T-helper 17 cell (primary cell): Measurements from ENCODE around the gene TNK1. TPM values are rescaled to one million over a fixed set of nuclear protein-coding genes. Genes with fewer than 3 reads are reported as not detected.

ENCODE experiments used
- ATAC-seq: fragments of 150-1000 bp; cut with Tn5 transposase; 2 replicates; pipeline ENCODE4 v1.10.0; 2021; ENCODE audit warnings: mild to moderate bottlenecking, moderate library complexity
- DNase-seq, 3 donors: peaks; one replicate each; pipeline versions ENCODE4 v3.0.0 to v3.0.0-alpha.2; 2020 to 2021
- H3K9me3 ChIP-seq: one replicate; pipeline ENCODE4 v1.7.0; 2013; ENCODE audit warnings: low read length, mild to moderate bottlenecking; ENCODE audit not compliant: control insufficient read depth, poor library complexity, severe bottlenecking
- H3K27ac Mint-ChIP-seq: one replicate; pipeline ENCODE4 v1.8.0; 2022; ENCODE audit warnings: mild to moderate bottlenecking, moderate library complexity, mixed read lengths
- H3K27me3 Mint-ChIP-seq: one replicate; pipeline ENCODE4 v1.8.0; 2022; ENCODE audit warnings: mixed read lengths
- H3K36me3 Mint-ChIP-seq: one replicate; pipeline ENCODE4 v1.8.0; 2022; ENCODE audit warnings: low read depth, mixed read lengths
- H3K4me1 Mint-ChIP-seq: one replicate; pipeline ENCODE4 v1.8.0; 2022; ENCODE audit warnings: mild to moderate bottlenecking, mixed read lengths
- H3K4me3 Mint-ChIP-seq: one replicate; pipeline ENCODE4 v1.8.0; 2022; ENCODE audit warnings: mild to moderate bottlenecking, moderate library complexity, mixed read lengths
- total RNA-seq, 4 donors: library from RNA in 2 of 4; stranded (reverse) in 2 of 4; gene quantifications; one replicate each; pipeline ENCODE4 v1.2.3 and lab custom pipeline; 2022 to 2026

TNK1 gene
- total RNA-seq, 2 donors from 2014 or later: 4.8 to 5.9 TPM

- Mint-ChIP-seq H3K36me3 (peaks cover 2% of the 10 kb centered on the region), H3K4me1 (peaks cover 21% of the 10 kb centered on the region), H3K4me3 (peak within 1 kb of the TSS; percentile 93), H3K27ac (peak within 1 kb of the TSS; percentile 70), H3K27me3 (no peaks in the 10 kb centered on the region)
- peak; percentile 92 for ATAC-seq
- no peaks in the 10 kb centered on the region for H3K9me3 ChIP-seq
- peak; percentile 82 to 96 (median 89) for DNase-seq
These were observed 23.3 kb downstream of the TNK1 start, which contains the start of gene TMEM256 for GRCh38 chr17:7403977-7404736. TSS of gene TMEM256 (minus strand) at chr17:7404097. CDS start at chr17:7404084, 13 bp downstream.

GRCh38 chr17:7404737-7405349 lies 24.0 kb downstream of the TNK1 start:
- Mint-ChIP-seq H3K27ac (peak overlapping the region; percentile 70), H3K4me3 (peak overlapping the region; percentile 93), H3K36me3 (peaks cover 2% of the 10 kb centered on the region), H3K27me3 (no peaks in the 10 kb centered on the region), H3K4me1 (peaks cover 22% of the 10 kb centered on the region)
- ATAC-seq: peak; percentile 53
- peak in 2 of 3 donors; percentile 74 for DNase-seq
- no peaks in the 10 kb centered on the region for H3K9me3 ChIP-seq

DNA sequence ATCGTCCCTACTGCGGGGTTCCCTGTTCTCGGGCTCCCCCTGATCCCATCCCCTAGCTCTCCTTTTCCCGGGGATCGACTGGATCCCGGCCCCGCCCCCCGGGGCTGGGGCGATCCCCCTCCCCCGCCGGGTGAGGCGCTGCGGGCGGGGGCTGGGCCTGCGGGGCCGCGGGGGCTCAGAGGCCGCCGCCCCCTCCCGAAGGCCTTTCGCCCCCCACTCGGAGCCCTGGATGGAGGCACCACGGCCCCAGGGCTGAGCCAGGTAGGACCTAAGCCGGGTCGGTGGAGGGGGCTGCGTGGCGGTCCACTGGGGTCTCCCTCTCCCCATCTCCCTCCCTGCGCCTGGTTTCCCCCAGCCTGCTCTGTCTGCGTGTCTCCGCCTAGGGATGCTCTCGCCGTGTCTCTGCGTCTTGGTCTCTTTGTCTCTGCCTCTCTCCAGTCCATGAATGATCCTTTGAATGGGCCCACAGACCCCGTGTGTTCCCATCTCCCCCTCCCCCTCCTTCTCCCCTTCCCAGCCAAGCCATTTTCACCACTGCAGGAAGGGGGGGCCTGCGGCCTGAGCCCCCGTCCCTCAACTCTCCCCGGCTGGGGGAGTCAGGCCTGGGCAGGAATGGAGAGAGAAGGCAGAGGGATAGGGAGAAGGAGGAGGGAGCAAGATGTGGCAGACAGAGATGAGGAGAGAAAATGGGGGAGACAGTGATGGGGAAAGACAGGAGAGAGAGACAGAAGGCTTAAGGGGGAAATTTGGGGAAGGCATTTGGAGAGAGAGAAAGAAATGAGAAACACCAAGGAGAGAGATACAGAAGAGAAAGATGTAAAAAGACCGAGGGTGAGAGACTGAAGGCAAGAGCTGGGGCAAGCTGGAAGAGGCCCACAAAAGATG lies 24.7 kb downstream of the TNK1 start:
- peak overlapping the region; percentile 78 for H3K27ac Mint-ChIP-seq
- H3K9me3 ChIP-seq: no peaks in the 10 kb centered on the region
- H3K4me1 Mint-ChIP-seq: peaks cover 25% of the 10 kb centered on the region
- H3K36me3 Mint-ChIP-seq: peaks cover 2% of the 10 kb centered on the region
- no peaks in the 10 kb centered on the region for H3K27me3 Mint-ChIP-seq
- no peak for ATAC-seq
- no peak for DNase-seq
- H3K4me3 Mint-ChIP-seq: peak overlapping the region; percentile 93

DNA sequence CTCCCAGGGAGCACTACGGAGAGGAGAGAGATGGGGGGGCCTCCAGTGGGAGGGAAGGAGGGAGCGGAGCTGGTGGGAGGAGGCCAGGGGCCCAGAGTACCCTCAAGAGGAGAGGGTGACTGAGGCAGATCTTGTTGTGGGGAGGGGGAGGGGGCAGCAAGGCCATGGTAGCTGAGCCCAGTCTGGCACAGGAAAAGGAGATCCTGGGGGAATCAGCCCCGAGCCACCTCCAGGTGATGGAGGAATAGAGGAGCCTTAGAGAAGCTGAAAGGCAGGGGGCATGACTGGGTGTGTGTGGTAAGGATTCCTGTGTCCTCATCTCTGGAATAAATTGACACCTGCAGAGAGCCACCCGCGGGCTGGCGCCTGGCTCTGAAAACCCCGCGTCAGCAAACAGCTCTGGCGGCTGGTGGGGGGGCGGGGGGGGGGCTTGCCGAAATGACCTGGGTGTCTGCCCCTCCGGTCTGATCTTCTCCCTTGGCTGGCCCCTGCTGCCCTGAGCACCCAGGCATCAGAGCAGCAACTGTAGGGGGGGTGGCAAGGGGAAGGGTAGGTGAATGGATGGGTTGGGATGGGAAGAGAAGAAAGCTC lies 25.4 kb downstream of the TNK1 start:
- no peaks in the 10 kb centered on the region for H3K9me3 ChIP-seq
- ATAC-seq: no peak
- peaks cover 2% of the 10 kb centered on the region for H3K36me3 Mint-ChIP-seq
- H3K27ac Mint-ChIP-seq: peak overlapping the region; percentile 78
- peaks cover 25% of the 10 kb centered on the region for H3K4me1 Mint-ChIP-seq
- H3K4me3 Mint-ChIP-seq: peak overlapping the region; percentile 84
- no peak for DNase-seq
- no peaks in the 10 kb centered on the region for H3K27me3 Mint-ChIP-seq

DNA sequence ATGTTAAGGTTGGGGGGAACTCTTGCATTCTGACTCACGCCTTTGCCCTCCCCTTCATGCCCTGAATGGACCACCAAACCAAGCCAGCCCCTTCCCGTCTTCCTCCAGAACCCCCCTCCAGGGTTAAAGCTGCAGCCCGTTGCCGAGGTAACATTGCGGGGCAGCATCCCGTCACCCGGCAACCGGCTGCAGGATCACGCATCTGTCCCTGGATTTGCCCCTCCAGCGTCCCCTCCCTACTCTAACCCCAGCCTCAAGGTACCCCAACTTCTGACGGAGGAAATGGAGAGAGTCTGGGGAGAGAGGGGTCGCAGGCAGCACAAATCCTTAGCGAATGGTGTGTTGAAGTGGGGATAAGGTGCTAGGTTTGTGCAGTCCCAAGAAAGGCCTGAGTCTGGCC lies 26.2 kb downstream of the TNK1 start:
- peaks cover 25% of the 10 kb centered on the region for H3K4me1 Mint-ChIP-seq
- no peak overlapping the region for H3K27ac Mint-ChIP-seq
- ATAC-seq (no peak), DNase-seq (no peak)
- no peaks in the 10 kb centered on the region for H3K27me3 Mint-ChIP-seq
- H3K4me3 Mint-ChIP-seq: peak overlapping the region; percentile 56
- peaks cover 2% of the 10 kb centered on the region for H3K36me3 Mint-ChIP-seq
- H3K9me3 ChIP-seq: no peaks in the 10 kb centered on the region

GRCh38 chr17:7407485-7408251 lies 26.8 kb downstream of the TNK1 start, which contains the start of gene NLGN2:
TSS of gene NLGN2 (plus strand) at chr17:7407845. CDS start at chr17:7408256, 411 bp downstream.
- ATAC-seq (no peak), DNase-seq (no peak)
- Mint-ChIP-seq H3K27me3 (no peaks in the 10 kb centered on the region), H3K36me3 (peaks cover 2% of the 10 kb centered on the region), H3K27ac (no peak within 1 kb of the TSS), H3K4me3 (peak within 1 kb of the TSS; percentile 67), H3K4me1 (peaks cover 25% of the 10 kb centered on the region)
- no peaks in the 10 kb centered on the region for H3K9me3 ChIP-seq

DNA sequence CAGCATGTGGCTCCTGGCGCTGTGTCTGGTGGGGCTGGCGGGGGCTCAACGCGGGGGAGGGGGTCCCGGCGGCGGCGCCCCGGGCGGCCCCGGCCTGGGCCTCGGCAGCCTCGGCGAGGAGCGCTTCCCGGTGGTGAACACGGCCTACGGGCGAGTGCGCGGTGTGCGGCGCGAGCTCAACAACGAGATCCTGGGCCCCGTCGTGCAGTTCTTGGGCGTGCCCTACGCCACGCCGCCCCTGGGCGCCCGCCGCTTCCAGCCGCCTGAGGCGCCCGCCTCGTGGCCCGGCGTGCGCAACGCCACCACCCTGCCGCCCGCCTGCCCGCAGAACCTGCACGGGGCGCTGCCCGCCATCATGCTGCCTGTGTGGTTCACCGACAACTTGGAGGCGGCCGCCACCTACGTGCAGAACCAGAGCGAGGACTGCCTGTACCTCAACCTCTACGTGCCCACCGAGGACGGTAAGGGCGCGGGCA lies 27.4 kb downstream of the TNK1 start:
- Mint-ChIP-seq H3K36me3 (peaks cover 2% of the 10 kb centered on the region), H3K4me3 (peak overlapping the region; percentile 67), H3K27me3 (no peaks in the 10 kb centered on the region), H3K27ac (no peak overlapping the region), H3K4me1 (peaks cover 24% of the 10 kb centered on the region)
- DNase-seq (no peak), ATAC-seq (no peak)
- no peaks in the 10 kb centered on the region for H3K9me3 ChIP-seq

- no peaks in the 10 kb centered on the region for H3K9me3 ChIP-seq
- no peak for DNase-seq
- no peak for ATAC-seq
- Mint-ChIP-seq H3K27me3 (no peaks in the 10 kb centered on the region), H3K27ac (no peak overlapping the region), H3K4me1 (peaks cover 24% of the 10 kb centered on the region), H3K4me3 (peak overlapping the region; percentile 67), H3K36me3 (peaks cover 2% of the 10 kb centered on the region)
These were observed 28.0 kb downstream of the TNK1 start for GRCh38 chr17:7408863-7409262.

DNA sequence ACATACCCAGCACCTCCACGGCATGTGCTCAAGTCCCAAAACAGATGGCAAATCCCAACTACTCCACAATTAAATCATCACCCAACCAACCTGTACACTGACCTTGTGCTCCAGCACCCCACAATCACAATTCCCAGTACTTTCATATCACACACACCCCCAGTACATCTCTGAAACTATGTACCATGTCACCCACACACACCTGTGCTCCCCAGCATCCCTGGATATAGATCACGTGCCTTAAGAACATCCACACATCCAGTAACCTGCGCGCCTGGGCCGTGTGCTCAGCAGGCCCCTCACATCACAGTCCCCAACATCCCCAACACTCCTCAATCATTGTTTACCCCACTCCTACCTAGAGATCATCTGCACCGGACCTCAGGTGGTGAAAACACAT lies 28.8 kb downstream of the TNK1 start:
- Mint-ChIP-seq H3K27ac (peak overlapping the region; percentile 22), H3K4me3 (peak overlapping the region; percentile 67), H3K27me3 (no peaks in the 10 kb centered on the region), H3K36me3 (peaks cover 2% of the 10 kb centered on the region), H3K4me1 (peaks cover 24% of the 10 kb centered on the region)
- H3K9me3 ChIP-seq: no peaks in the 10 kb centered on the region
- DNase-seq (no peak), ATAC-seq (no peak)

- H3K4me3 Mint-ChIP-seq: no peak overlapping the region
- no peaks in the 10 kb centered on the region for H3K27me3 Mint-ChIP-seq
- ATAC-seq (no peak), DNase-seq (no peak)
- no peak overlapping the region for H3K27ac Mint-ChIP-seq
- no peaks in the 10 kb centered on the region for H3K9me3 ChIP-seq
- H3K36me3 Mint-ChIP-seq: peaks cover 2% of the 10 kb centered on the region
- peaks cover 18% of the 10 kb centered on the region for H3K4me1 Mint-ChIP-seq
These were observed 29.9 kb downstream of the TNK1 start for GRCh38 chr17:7410634-7411426.

DNA sequence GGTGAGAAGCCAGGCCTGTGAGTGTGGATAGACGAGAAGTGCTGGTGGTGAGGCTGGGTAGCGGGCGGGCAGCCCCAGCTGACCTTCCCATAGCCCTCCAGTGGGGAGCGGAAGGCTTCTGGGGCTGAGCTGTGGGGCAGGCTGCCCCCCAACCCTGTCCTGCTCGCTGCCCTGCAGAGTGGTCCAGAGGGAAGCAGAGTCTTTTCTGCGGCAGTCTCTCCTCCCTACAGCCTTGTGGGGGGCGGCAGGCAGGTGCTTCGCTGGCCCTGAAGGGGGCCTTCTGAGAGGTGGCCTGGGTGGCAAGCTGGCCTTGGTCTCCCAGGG lies 30.5 kb downstream of the TNK1 start:
- no peaks in the 10 kb centered on the region for H3K27me3 Mint-ChIP-seq
- H3K27ac Mint-ChIP-seq: no peak overlapping the region
- no peak overlapping the region for H3K4me3 Mint-ChIP-seq
- ATAC-seq: no peak
- H3K4me1 Mint-ChIP-seq: peaks cover 13% of the 10 kb centered on the region
- no peaks in the 10 kb centered on the region for H3K9me3 ChIP-seq
- H3K36me3 Mint-ChIP-seq: no peaks in the 10 kb centered on the region
- DNase-seq: no peak
